OCI-LY7 (cell line): ENCODE measurements around the gene NR3C1.

Experiments used
- EZH2phosphoT487 ChIP-seq: fragments of 200-600 bp; sonication (generic); IDR thresholded peaks from 2 replicates; pipeline ENCODE4 v1.6.1; 2018; ENCODE audit warnings: low read depth, borderline replicate concordance, mild to moderate bottlenecking, mixed run types, antibody characterized with exemption, low read length, moderate library complexity, mixed read lengths
- TF ChIP-seq, protein P1 (sequence below): fragments of 200-600 bp; sonication (generic); conservative IDR thresholded peaks from 2 replicates; pipeline ENCODE4 v1.5.1; 2014; ENCODE audit warnings: mild to moderate bottlenecking, antibody characterized with exemption, low read length, moderate library complexity, mixed read lengths

GRCh38 chr5:143431789-143432188 lies 28.3 kb upstream of the NR3C1 start:
- TF ChIP-seq, protein P1, sequence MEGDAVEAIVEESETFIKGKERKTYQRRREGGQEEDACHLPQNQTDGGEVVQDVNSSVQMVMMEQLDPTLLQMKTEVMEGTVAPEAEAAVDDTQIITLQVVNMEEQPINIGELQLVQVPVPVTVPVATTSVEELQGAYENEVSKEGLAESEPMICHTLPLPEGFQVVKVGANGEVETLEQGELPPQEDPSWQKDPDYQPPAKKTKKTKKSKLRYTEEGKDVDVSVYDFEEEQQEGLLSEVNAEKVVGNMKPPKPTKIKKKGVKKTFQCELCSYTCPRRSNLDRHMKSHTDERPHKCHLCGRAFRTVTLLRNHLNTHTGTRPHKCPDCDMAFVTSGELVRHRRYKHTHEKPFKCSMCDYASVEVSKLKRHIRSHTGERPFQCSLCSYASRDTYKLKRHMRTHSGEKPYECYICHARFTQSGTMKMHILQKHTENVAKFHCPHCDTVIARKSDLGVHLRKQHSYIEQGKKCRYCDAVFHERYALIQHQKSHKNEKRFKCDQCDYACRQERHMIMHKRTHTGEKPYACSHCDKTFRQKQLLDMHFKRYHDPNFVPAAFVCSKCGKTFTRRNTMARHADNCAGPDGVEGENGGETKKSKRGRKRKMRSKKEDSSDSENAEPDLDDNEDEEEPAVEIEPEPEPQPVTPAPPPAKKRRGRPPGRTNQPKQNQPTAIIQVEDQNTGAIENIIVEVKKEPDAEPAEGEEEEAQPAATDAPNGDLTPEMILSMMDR = no peak
- TF ChIP-seq EZH2phosphoT487 = no peak
